NOMO-1 treated with DMSO at 0.1 percent for 48 hours (cell line): ENCODE results near the gene TIMM21.
A peak's percentile ranks its signal among the peaks of the same experiment; 100 is the strongest.

ENCODE experiments used
- DNase-seq: peaks from one replicate; lab custom pipeline; 2025; ENCODE audit not compliant: unreplicated experiment; lab: John Stamatoyannopoulos, UW

Gene TIMM21, protein sequence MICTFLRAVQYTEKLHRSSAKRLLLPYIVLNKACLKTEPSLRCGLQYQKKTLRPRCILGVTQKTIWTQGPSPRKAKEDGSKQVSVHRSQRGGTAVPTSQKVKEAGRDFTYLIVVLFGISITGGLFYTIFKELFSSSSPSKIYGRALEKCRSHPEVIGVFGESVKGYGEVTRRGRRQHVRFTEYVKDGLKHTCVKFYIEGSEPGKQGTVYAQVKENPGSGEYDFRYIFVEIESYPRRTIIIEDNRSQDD

DNA sequence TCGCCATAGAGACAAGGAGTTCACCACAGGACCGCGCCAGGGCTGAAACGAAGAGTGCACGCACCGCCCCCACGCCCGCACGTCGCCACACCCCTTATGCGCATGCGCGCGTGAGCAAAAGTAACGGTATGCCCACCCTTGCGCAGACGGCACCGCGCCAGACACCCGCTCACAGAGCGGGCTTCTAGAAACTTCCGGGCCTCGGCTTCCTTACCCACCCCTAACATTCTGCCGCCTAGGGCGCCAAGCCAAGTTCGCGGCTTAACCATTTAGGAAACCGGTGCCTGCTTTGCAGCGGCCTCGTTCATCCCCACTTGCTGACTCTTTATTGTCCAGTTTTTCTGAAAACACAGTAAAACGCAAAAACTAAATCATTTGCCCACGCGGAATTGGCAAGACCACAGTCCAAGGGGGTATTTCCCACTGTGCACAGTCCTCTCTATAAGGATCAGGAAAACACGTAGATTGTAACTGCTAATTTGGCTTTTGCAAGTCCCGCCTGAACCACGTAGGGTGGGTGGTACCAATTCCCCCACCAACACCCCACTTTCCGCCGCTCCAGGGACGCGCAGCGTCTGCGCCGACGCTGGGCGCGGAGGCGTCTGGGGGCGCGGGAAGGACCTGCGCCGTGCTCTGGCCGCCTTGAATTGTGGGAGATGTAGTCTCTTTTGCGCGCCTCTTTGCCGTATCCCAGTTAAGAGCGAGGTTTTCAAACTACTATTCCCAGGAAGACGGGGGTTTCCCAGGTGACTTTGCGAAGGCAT lies at the start of gene TIMM21, which contains the start of gene FBXO15:
TIMM21 (plus strand) TSS at position 745 of the 764 bp plus-strand sequence. CDS start 286 bp downstream, outside the sequence.
FBXO15 (minus strand) TSS at position 56 of the 764 bp plus-strand sequence; CDS start at position 7, 49 bp downstream.
- DNase-seq, result peak; percentile 96

DNA sequence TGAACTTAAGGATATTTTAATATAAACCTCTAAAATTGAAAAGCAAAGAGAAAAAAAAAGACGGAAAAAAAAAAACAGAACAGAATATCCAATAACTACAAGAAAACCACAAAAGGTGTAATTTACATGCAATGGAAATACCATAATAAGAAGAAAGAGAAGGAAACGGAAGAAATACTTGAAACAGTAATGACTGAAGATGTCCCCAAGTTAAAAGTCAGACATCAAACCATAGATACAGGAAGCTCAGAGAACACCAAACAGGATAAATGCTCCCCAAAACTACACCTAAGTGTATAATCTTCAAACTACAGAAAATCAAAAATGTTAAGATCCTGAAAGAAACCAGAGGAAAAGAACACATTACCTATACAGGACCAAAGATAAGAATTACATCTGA lies 39.9 kb upstream of the TIMM21 start:
- no peak for DNase-seq

DNA sequence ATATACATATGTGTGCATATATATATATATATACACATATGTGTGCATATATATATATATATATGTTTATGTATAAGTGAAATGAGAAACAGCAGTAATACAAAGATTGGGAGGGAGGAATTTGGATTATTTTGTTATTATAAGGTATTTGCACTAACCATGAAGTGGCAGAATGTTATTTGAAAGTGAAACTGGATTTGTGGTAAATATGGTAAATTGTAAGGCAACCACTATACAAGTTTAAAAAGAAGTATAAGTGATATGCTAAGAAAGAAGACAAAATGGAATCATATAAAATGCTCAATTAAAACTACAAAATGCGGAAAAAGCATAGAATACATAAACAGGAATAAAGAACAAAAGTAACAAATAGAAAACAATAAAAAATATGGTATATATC lies 38.2 kb upstream of the TIMM21 start:
- DNase-seq, result no peak

DNA sequence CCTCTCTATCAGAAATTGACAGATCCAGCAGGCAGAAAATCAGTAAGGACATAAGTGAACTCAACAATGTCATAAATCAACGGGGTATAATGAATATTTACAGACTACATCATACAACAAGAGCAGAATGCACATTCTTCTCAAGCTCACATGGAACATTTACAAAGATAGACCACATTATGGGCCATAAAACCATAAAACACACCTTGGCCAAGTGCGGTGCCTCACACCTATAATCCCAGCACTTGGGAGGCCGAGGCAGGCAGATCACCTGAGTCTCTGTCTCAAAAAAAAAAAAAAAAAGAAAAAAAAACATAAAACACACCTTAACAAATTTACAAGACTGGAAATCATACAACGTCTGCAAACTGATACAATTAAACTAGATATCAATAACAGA lies 37.3 kb upstream of the TIMM21 start:
- DNase-seq, result no peak

DNA sequence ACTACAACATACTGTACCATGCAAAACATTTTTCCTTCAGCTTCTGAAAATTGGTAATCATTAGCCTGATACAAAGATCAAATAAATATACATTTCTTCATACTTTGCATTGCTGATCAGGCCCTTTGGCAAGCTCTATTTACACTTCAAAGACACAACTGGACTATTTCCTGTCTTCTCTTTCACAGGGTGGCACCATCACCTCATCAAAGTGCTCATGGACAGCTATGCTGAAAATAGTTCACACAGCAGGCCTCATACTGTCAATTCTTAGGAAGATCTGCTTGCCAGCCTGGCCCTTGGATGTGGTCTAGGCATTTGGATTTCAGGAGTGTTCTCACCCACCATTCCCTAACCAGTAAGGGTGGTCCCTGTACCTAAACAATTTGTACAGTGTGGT lies 34.6 kb upstream of the TIMM21 start:
- no peak for DNase-seq

DNA sequence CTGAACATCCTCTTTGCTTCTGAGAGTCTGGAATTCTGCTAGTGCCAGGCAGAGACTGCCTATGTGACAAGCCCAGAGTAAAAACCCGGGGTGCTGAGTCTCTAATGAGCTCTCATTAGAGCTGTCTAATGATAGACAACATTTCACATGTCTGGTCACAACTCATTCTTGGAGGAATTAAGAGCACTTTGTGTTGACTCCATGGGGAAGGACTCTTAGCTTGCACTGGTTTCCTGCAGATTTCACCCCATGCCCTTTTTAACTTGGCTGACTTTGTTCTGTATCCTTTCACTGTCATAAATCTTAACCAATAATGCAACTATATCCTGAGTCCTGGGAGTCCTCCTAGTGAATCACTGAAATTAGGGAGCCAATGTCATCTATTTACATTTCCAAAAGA lies 34.2 kb upstream of the TIMM21 start:
- no peak for DNase-seq

DNA sequence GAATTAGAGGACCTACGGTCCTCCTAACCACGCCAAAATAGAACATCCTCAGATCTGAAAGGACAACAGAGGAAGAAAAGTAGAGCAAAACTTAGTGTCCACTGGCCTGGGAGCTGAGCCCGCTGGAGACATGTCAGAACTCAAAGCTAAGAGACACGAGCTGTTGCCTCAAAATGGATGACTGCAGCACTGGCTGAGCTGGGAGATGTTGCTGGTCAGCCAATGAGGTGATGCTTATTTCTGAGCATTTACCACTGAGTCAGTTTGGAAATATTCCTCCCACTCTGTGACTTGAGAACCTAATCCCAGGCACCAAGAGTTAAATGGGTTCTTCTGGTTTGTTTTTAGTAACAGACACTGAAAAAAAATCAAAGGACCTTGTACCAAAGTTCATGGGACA lies 33.3 kb upstream of the TIMM21 start:
- no peak for DNase-seq

DNA sequence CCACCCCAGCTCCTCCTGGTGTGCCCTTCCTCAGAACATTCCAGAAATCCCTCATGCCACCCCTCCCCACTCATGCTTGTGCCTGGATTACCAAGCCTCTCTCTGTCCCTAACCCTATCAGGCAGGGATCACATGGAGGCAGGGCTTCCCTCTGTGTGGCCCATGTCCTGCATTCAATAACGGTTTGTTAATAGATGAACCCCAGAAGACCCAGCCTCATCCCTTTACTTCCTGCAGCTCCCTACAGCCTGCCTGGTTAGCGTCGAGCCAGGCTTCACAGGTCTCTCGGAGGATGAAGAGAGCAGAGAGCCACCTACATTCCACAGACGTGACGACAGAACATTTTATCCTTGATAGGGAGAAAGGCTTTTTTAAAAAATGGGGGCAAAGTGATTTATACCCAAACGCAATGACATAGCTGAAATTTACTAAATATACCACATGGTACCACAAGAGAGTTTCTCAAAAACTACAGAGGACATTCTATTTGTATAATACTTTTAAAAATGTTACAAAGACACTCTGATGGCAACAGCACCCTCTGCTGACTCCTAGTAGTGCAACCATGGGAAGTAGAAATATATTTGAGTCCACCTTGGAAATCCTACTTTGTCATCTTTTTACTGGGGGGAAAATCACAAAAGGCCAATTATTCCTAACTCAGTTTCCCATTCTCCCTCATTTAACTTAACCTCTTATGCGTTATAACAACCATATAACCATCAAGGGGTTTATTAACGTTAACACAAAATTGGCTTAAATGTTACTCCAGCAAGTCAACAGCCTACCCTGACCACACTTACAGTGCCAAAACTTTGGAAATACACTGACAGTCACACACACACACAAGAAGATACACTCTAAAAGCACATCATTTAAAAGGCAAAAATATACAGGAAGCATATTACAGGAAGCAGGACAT lies 31.4 kb upstream of the TIMM21 start:
- peak; percentile 44 for DNase-seq

DNA sequence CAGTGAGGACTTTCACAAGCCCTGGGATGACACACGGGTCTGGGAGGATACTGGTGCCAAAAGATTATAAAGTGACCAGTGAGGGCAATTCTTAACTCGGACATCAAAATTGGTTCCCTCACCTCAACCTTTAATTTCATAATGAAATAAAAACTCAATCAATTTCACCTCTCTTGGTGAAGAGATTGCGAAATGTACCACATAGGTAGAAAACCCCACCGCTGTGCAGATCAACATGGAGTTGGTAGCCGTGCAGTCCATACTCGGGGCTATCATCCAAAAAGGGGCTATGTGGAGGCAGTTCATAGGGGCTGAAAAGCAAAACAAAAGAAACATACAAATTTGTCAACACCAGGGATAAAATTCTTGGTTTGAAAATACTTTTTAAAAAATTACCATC lies 25.1 kb upstream of the TIMM21 start:
- DNase-seq, result no peak

DNA sequence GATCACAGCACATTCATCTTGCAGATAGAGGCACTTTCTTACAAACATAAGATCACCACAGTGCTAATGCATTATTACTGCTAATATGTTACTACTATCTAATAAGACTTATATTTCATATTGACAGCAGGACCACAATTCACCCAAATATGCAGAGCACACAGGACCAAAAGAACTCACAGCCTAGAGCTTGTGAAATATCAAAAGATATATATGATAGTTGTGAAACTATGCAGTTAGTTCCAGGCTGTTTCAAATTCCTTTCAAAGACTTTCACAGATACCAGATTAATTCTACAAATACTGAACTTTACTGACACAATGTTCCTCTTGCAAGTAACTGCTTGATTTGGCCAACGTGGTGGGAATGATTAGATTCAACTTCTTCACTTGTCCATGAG lies 23.7 kb upstream of the TIMM21 start:
- no peak for DNase-seq

DNA sequence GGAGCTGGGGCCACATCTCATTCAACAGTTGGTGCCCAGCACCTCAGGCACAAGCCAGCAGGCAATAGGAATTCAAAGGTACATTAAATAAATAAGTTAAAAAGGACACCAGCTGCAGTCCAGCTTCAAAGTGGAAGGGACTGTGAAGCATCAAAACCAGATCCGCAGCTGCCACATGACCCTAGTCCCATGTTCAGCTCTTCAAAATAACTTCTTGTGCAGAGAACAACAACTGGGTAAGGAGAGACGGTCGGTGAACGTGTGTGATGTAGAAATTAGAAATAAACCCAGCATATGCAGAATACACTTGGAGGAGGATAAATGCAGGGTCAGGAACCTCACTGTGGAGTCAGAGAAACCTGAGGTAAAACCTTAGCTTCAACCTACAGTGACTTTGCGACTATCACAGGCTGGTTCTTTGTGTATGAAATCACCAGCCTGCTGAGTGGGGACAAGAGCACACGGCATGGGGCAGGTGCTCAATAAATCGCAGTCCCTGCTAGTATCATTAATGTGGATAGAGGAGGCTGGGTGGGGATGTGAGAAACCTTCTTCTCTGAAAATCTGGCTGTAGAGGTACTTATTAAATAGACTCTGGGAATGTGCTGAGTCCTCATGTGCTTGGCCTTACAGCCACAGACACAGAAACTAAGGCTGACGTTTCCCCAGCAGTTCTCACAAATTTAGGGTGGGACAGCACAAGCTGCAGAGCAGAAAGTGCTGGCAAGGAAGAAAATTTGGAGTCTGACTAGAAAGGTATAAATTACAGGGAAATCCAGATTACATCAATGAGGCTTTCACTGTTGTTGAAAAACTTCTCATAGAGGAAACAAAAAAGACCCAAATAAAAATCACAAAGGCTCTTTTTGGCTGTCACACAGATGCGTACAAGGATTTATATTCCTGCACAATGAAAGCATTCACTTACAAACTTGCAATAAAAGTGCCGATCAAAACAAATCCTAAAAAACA lies 21.4 kb upstream of the TIMM21 start:
- no peak for DNase-seq

DNA sequence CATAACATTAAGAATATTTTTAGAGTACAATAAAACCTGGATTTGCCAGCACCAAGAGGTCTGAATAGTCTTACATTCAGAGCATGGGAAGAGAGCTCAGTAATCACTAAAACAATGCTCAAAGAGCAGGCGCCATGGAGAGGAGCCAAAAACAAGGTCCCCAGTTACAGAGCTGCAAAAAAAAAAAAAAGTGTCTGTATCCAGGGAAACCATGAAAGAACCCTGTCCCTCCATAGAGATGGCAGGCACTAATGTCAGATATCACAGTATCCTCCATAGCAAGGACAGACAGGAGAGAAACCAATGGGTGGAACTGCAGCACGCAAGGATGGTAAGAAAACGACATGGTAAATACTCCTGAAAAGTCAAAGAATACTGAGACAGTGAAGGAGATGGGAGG lies 20.2 kb upstream of the TIMM21 start:
- no peak for DNase-seq

DNA sequence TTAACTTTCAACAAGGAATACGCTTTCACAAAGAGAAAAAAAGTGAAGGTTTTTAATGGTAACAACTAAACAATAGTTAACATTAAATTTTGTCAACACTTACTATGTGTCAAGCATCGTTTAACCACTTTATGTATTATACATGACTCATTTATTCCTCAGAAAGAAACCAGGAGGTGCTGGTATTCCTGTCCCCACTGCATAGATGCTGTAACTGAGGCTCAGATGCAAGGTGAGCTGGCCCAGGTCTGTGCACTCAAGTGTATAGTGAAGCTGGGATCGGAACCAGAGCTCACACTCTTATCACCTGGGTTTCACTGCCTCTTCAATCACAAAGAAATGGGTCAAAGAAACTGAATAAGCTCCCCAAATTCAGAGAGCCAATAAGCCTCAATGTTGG lies 17.2 kb upstream of the TIMM21 start:
- DNase-seq, result no peak

DNA sequence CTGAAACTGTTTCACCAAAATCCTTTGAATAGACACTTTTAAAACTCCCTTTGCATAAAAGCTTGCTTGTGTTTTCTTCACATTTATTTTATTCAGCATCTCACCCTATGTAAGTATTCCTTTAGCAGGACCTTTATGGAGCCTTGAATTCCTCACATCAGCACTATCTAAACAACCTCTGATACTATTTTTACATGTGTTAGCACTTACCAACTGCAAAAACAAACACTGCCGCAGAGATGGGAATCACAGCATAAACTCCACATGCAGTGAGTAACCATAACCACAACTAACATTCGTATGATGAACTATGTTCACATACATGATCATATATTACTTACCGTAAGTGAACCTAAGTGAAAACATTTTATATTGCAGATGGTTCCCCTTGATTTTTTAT lies 16.1 kb upstream of the TIMM21 start:
- DNase-seq, result no peak

DNA sequence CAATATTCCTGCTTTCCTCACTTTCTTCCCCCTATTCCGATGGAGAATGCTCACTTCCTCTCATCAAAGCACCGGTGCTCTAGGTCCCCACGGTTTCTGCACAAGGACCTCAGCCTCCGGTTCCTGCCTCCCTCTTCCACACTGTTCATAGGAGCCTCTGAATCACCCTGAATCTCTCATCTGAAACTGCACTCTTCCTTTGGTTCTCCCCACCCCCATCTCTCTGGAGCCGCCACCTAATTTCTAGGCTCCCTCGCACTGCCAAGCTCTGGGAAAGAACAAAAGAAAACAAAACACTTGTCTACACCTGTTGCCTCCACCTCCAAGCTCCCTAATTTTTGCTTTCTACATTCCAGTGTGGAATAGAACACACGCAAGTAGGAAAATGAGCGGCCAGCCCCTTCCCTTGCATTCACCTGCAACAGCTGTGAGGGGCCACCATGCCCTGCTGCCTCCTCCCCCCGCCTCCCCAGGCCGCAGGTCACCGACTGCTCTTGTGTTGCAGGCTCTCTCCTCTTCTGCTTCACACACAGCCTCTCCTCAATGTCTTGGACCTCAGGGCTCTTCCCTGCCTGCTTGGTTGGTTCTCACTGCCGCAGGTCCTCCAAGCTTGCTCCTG lies 10.3 kb upstream of the TIMM21 start:
- no peak for DNase-seq

DNA sequence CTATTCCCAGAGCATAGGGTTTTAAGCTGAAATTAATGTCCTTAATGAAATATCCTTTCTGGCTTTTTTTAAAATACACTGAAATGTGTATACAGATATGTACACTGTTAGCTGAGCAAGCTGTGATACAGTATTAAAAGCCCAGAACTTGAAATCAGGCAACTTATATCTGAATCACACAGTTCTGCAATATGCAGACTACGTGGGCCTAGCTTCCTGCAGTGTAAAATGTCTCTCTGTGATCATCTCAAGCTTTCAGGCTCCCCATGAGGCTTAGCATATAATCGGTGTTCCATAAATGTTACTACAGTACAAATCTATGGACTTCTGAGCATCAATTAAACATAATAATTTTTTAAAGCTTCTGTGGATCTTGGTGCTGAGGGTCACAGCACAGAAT lies 8.9 kb upstream of the TIMM21 start:
- peak; percentile 17 for DNase-seq

DNA sequence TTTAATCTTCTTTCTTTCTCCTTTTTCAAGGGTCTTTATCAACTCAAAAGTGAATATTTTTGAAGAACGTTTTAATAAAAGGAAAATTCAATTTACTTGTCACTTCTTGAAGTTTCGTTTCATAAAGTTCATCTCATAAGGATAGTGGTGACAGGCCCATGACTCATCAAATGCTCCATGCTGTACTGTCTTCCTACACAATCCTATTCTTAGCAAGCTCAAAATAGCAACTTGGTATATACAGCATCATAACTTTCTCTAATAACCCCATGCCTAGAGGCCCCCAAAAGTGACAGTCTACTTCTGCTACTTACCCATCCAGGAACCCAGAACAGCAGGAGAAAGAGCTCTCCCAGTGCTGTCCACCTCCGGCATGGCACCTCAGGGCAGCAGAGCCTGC lies 8.4 kb upstream of the TIMM21 start:
- DNase-seq, result peak; percentile 42

DNA sequence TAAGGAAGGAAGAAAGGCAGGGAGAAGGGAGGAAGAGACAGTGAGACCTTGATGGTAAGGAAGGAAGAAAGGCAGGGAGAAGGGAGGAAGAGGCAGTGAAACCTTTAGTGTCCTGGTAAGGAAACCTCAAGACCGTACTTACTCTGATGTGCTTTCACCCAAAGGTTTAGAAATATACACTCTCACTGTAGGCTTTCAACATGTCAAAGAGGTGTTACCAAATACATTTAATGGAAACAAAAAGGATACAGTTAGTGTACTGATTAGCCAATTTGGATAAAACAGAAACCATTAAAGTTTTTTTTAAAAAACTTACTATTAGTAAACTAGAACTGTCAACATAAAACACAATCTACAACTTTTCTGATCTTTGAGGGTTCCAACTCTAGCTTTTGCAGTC lies 7.7 kb upstream of the TIMM21 start:
- peak; percentile 48 for DNase-seq

DNA sequence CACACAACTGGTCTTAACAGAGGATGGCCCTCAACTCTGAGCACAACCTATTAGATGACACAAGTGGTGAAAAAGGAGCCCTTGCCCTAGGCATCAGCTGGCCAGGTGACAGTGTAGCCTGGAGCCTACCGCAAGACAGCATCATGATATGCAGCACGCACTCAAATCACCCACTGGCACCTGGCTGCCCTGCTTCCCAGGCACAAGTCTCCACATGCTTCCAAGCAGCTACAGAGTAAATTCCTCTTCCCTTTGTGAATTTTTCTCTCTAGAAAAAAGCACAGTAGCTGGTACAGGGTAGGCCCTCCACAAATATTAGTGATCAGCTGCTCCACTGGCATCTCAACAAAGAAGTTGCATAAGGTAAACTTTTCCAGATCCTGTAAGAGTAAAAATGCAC lies 6.7 kb upstream of the TIMM21 start:
- no peak for DNase-seq

DNA sequence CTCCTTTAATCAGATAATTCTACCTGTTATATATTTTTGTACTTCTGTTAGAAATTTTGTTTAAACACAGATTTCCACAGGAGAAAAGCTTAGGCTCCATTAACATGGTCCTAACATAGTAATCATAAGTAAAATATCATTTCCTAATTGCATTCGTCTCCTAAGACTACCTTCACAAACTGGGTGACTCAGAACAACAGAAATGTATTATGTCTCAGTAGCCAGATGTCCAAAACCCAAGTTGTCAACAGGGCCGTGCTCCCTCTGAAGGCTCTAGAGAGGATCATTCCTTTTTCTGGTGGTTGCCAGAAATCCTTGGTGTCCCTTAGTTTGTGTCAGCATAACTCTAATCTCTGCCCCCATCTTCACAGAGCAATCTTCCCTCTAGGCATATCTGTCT lies 6.1 kb upstream of the TIMM21 start:
- DNase-seq, result no peak
